DOHH2 (cell line): ENCODE measurements around the gene TMEM9.

Experiments used
- EZH2phosphoT487 ChIP-seq: fragments of 200-600 bp; sonication (generic); IDR thresholded peaks from 2 replicates; pipeline ENCODE4 v1.6.1; 2017; ENCODE audit warnings: borderline replicate concordance, mild to moderate bottlenecking, antibody characterized with exemption, low read length, moderate library complexity, mixed read lengths
- TF ChIP-seq, protein P1 (sequence below): fragments of 200-600 bp; sonication (generic); IDR thresholded peaks from one replicate; pipeline ENCODE4 v1.5.1; 2014; ENCODE audit warnings: antibody characterized with exemption, mild to moderate bottlenecking, low read depth, low read length; ENCODE audit not compliant: poor library complexity, severe bottlenecking

DNA sequence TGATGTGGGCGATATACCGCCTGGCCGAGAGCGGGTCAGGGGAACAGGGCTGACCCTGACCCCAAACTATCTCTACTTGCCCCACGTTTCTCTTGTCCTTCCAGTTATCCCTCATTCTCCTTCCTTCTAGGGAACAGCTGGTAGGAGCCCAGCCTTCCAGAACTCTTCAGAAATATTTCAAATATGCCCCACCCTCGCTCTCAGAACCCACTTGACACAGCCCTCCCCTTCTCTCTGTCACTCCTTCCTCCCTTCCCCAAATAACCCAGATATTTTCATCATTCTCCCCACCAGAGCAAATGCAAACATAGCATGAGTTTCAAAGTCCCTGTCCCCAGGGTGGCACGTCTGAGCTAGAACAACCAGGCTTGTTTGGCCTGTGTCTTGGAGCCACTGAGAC, 43.1 kb downstream of the TMEM9 start:
- TF ChIP-seq, protein P1, sequence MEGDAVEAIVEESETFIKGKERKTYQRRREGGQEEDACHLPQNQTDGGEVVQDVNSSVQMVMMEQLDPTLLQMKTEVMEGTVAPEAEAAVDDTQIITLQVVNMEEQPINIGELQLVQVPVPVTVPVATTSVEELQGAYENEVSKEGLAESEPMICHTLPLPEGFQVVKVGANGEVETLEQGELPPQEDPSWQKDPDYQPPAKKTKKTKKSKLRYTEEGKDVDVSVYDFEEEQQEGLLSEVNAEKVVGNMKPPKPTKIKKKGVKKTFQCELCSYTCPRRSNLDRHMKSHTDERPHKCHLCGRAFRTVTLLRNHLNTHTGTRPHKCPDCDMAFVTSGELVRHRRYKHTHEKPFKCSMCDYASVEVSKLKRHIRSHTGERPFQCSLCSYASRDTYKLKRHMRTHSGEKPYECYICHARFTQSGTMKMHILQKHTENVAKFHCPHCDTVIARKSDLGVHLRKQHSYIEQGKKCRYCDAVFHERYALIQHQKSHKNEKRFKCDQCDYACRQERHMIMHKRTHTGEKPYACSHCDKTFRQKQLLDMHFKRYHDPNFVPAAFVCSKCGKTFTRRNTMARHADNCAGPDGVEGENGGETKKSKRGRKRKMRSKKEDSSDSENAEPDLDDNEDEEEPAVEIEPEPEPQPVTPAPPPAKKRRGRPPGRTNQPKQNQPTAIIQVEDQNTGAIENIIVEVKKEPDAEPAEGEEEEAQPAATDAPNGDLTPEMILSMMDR = no peak
- no peak for TF ChIP-seq EZH2phosphoT487
